WTC11 (cell line): Measurements from ENCODE around the gene URM1. TPM values are rescaled to one million over a fixed set of nuclear protein-coding genes. Genes with fewer than 3 reads are reported as not detected.

Experiments
- ATAC-seq: fragments of 200-7000 bp; cut with Tn5 transposase; 2 replicates; pipeline ENCODE4 v1.10.0; 2021; ENCODE audit warnings: mild to moderate bottlenecking, moderate library complexity
- CTCF ChIA-PET: fragments of 300-600 bp; sonication (Branson Sonifier 250); formaldehyde crosslinking; loops from one replicate; lab custom pipeline; 2021; ENCODE audit warnings: antibody characterized with exemption; lab: Charles Lee
- POLR2A ChIA-PET: fragments of 350-600 bp; sonication (Branson Sonifier 250); formaldehyde crosslinking; loops from one replicate; lab custom pipeline; 2021; ENCODE audit warnings: antibody characterized with exemption; lab: Charles Lee
- DNase-seq: peaks from one replicate; pipeline ENCODE4 v3.0.0; 2021; ENCODE audit warnings: low spot score
- H3K27ac Mint-ChIP-seq: 2 replicates; pipeline ENCODE4 v1.8.0; 2021; ENCODE audit warnings: mixed read lengths
- H3K27me3 Mint-ChIP-seq: 2 replicates; pipeline ENCODE4 v1.8.0; 2021; ENCODE audit warnings: low read depth, mild to moderate bottlenecking, moderate library complexity, mixed read lengths
- H3K36me3 Mint-ChIP-seq: 2 replicates; pipeline ENCODE4 v1.8.0; 2021; ENCODE audit warnings: mixed read lengths
- H3K4me1 Mint-ChIP-seq: 2 replicates; pipeline ENCODE4 v1.8.0; 2022; ENCODE audit warnings: mixed read lengths
- H3K4me3 Mint-ChIP-seq: 2 replicates; pipeline ENCODE4 v1.8.0; 2021; ENCODE audit warnings: mild to moderate bottlenecking, moderate library complexity, mixed read lengths
- H3K9me3 Mint-ChIP-seq: 2 replicates; pipeline ENCODE4 v1.8.0; 2021; ENCODE audit warnings: mixed read lengths
- ARID4B ChIP-seq: sonication (generic); formaldehyde crosslinking; IDR thresholded peaks from 2 replicates; pipeline ENCODE4 v1.8.0; 2023; ENCODE audit warnings: missing genetic modification reagents, mild to moderate bottlenecking, borderline replicate concordance
- ATF1 ChIP-seq: sonication (generic); formaldehyde crosslinking; IDR thresholded peaks from 2 replicates; pipeline ENCODE4 v1.8.1; 2023; ENCODE audit warnings: mild to moderate bottlenecking, moderate library complexity, missing genetic modification reagents
- ATF2 ChIP-seq: sonication (generic); formaldehyde crosslinking; IDR thresholded peaks from 2 replicates; pipeline ENCODE4 v1.8.1; 2022; ENCODE audit warnings: low read depth, missing genetic modification reagents, borderline replicate concordance
- E2F4 ChIP-seq: sonication (generic); formaldehyde crosslinking; IDR thresholded peaks from 2 replicates; pipeline ENCODE4 v1.8.1; 2022; ENCODE audit warnings: low read depth, mild to moderate bottlenecking, moderate library complexity, missing genetic modification reagents, borderline replicate concordance
- ELF4 ChIP-seq: sonication (generic); formaldehyde crosslinking; IDR thresholded peaks from 2 replicates; pipeline ENCODE4 v1.8.1; 2022; ENCODE audit warnings: low read depth, mild to moderate bottlenecking, moderate library complexity, missing genetic modification reagents
- HMGXB4 ChIP-seq: sonication (generic); formaldehyde crosslinking; IDR thresholded peaks from 2 replicates; pipeline ENCODE4 v1.8.1; 2023; ENCODE audit warnings: mild to moderate bottlenecking, moderate library complexity, missing genetic modification reagents
- IRF1 ChIP-seq: sonication (generic); formaldehyde crosslinking; IDR thresholded peaks from 2 replicates; pipeline ENCODE4 v1.8.0; 2023; ENCODE audit warnings: missing genetic modification reagents
- MXD4 ChIP-seq: fragments of 250-450 bp; sonication (Bioruptor Pico); IDR thresholded peaks from 2 replicates; pipeline ENCODE4 v1.8.0; 2021; ENCODE audit warnings: mild to moderate bottlenecking, moderate library complexity, borderline replicate concordance
- MYBL2 ChIP-seq: sonication (generic); formaldehyde crosslinking; IDR thresholded peaks from 2 replicates; pipeline ENCODE4 v1.8.1; 2023; ENCODE audit warnings: mild to moderate bottlenecking, moderate library complexity, missing genetic modification reagents
- NFATC4 ChIP-seq: fragments of 250-450 bp; sonication (Bioruptor Pico); IDR thresholded peaks from 2 replicates; pipeline ENCODE4 v1.9.0; 2021; ENCODE audit warnings: mild to moderate bottlenecking
- NFYB ChIP-seq: sonication (generic); formaldehyde crosslinking; conservative IDR thresholded peaks from 2 replicates; pipeline ENCODE4 v1.8.0; 2022; ENCODE audit warnings: low read depth, missing genetic modification reagents
- RORB ChIP-seq: fragments of 250-450 bp; sonication (Bioruptor Pico); IDR thresholded peaks from 2 replicates; pipeline ENCODE4 v1.9.0; 2021; ENCODE audit warnings: mild to moderate bottlenecking
- SOX15 ChIP-seq: fragments of 250-450 bp; sonication (Bioruptor Pico); IDR thresholded peaks from 2 replicates; pipeline ENCODE4 v1.9.0; 2021; ENCODE audit warnings: mild to moderate bottlenecking
- STAT6 ChIP-seq: sonication (generic); formaldehyde crosslinking; conservative IDR thresholded peaks from 2 replicates; pipeline ENCODE4 v1.8.1; 2023; ENCODE audit warnings: mild to moderate bottlenecking, low read depth, missing genetic modification reagents, moderate library complexity
- TCF7 ChIP-seq: sonication (generic); formaldehyde crosslinking; IDR thresholded peaks from 2 replicates; pipeline ENCODE4 v1.8.0; 2022; ENCODE audit warnings: mild to moderate bottlenecking, low read depth, missing genetic modification reagents, moderate library complexity
- USF1 ChIP-seq: sonication (generic); formaldehyde crosslinking; IDR thresholded peaks from 2 replicates; pipeline ENCODE4 v1.8.0; 2022; ENCODE audit warnings: mild to moderate bottlenecking, missing genetic modification reagents
- ZBTB43 ChIP-seq: sonication (generic); formaldehyde crosslinking; IDR thresholded peaks from 2 replicates; pipeline ENCODE4 v1.8.1; 2023; ENCODE audit warnings: mild to moderate bottlenecking, missing genetic modification reagents
- ZSCAN18 ChIP-seq: fragments of 250-450 bp; sonication (Bioruptor Pico); IDR thresholded peaks from 2 replicates; pipeline ENCODE4 v2.1.2; 2022; ENCODE audit warnings: mild to moderate bottlenecking, moderate library complexity
- total RNA-seq: library from RNA; stranded (reverse); gene quantifications from 3 replicates; pipeline ENCODE4 v1.2.3, GENCODE V29; 2021

The URM1 gene
- total RNA-seq, 1 experiment from 2014 or later = 67.9 TPM

- ChIA-PET POLR2A (no interaction called here), CTCF (interaction anchor here (1.0 kb wide), 1 partner anchor 14 kb away, joined by 3 read pairs; no protein-coding TSS in a partner anchor)
- Mint-ChIP-seq H3K27me3 (peaks cover 17% of the 10 kb centered on the region), H3K36me3 (peaks cover 9% of the 10 kb centered on the region), H3K27ac (no peak overlapping the region), H3K4me1 (peaks cover 13% of the 10 kb centered on the region), H3K9me3 (no peaks in the 10 kb centered on the region), H3K4me3 (no peak overlapping the region)
- ATAC-seq (no peak), DNase-seq (no peak)
- TF ChIP-seq ZSCAN18 (CRISPR knock-in tag) = no peak
Observed at GRCh38 chr9:128375865-128376264, 4.7 kb downstream of the URM1 start.

- peaks cover 15% of the 10 kb centered on the region for H3K36me3 Mint-ChIP-seq
- no peak overlapping the region for H3K27ac Mint-ChIP-seq
- POLR2A ChIA-PET = interaction anchor here (1.1 to 1.9 kb wide), 4 partner anchors 11 to 106 kb away, joined by 4 to 23 read pairs (median 9); partner anchors contain the start of genes GOLGA2, SWI5 and URM1
- no peak for ATAC-seq
- H3K9me3 Mint-ChIP-seq = no peaks in the 10 kb centered on the region
- TF ChIP-seq E2F4 (CRISPR knock-in tag) (no peak), RORB (CRISPR knock-in tag) (no peak), USF1 (no peak), MXD4 (no peak), ATF2 (no peak), NFATC4 (CRISPR knock-in tag) (no peak), ZBTB43 (no peak), STAT6 (no peak), ATF1 (CRISPR knock-in tag) (no peak), SOX15 (CRISPR knock-in tag) (no peak), MYBL2 (CRISPR knock-in tag) (no peak), ARID4B (CRISPR knock-in tag) (no peak), HMGXB4 (CRISPR knock-in tag) (no peak), ELF4 (CRISPR knock-in tag) (no peak), TCF7 (CRISPR knock-in tag) (no peak), NFYB (CRISPR knock-in tag) (no peak), IRF1 (CRISPR knock-in tag) (no peak)
- TF ChIP-seq, all 79 proteins: peak for 0
- Mint-ChIP-seq H3K4me1 (peaks cover 53% of the 10 kb centered on the region), H3K27me3 (peaks cover 75% of the 10 kb centered on the region), H3K4me3 (peak overlapping the region; percentile 28)
- CTCF ChIA-PET = interaction anchor here (0.9 to 3.4 kb wide), 12 partner anchors 11 to 87 kb away, joined by 3 to 49 read pairs (median 18); partner anchors contain the start of genes CERCAM and URM1
- DNase-seq = no peak
Observed at GRCh38 chr9:128382261-128382660, 11.1 kb downstream of the URM1 start.
